Gastrocnemius medialis (tissue), 4 donors: ENCODE results near the gene ACAD11. TPM values are rescaled to one million over a fixed set of nuclear protein-coding genes. Genes with fewer than 3 reads are reported as not detected.

Experiments used
- ATAC-seq, 2 donors: fragments of 150-250 bp; one replicate each; pipeline ENCODE4 v1.9.1; 2016
- DNase-seq, 2 donors: peaks; one replicate each; pipeline ENCODE4 v3.0.0-alpha.2; 2019
- H3K27ac ChIP-seq, 4 donors: fragments of 200-600 bp; sonication (generic); 1 replicate in 1 of 4; 2 replicates in 3 of 4; pipeline ENCODE4 v1.5.1; 2016 to 2018; ENCODE audit warnings: mild to moderate bottlenecking in 2 of 4, moderate library complexity in 1 of 4
- H3K27me3 ChIP-seq, 3 donors: fragments of 200-600 bp; sonication (generic) in 2 of 3; 1 replicate in 1 of 3; 2 replicates in 2 of 3; pipeline versions ENCODE4 v1.5.1 to v1.6.0; 2016 to 2019; ENCODE audit warnings: mild to moderate bottlenecking in 1 of 3, moderate library complexity in 1 of 3
- H3K36me3 ChIP-seq, 2 donors: fragments of 200-600 bp; sonication (generic) in 1 of 2; one replicate each; pipeline ENCODE4 v1.5.1; 2017 to 2018
- H3K4me1 ChIP-seq, 2 donors: fragments of 200-600 bp; sonication (generic) in 1 of 2; one replicate each; pipeline ENCODE4 v1.5.1; 2016 to 2017; ENCODE audit warnings: mild to moderate bottlenecking in 2 of 2
- H3K4me3 ChIP-seq, 4 donors: fragments of 200-600 bp; sonication (generic) in 3 of 4; 1 replicate in 1 of 4; 2 replicates in 3 of 4; pipeline ENCODE4 v1.5.1; 2016 to 2019; ENCODE audit warnings: mild to moderate bottlenecking in 2 of 4
- H3K9me3 ChIP-seq, 3 donors: fragments of 200-600 bp; sonication (generic) in 2 of 3; 1 replicate in 1 of 3; 2 replicates in 2 of 3; pipeline ENCODE4 v1.5.1; 2016 to 2019
- CTCF ChIP-seq, 5 experiments: fragments of 450-650 bp in 3 of 5; fragments of 200-600 bp in 2 of 5; sonication (generic) in 2 of 5; IDR thresholded peaks in 4 of 5; conservative IDR thresholded peaks in 1 of 5; 1 replicate in 4 of 5; 2 replicates in 1 of 5; pipeline ENCODE4 v1.5.1; 2016 to 2019; ENCODE audit warnings: antibody characterized with exemption in 5 of 5, mild to moderate bottlenecking in 3 of 5, moderate library complexity in 3 of 5
- POLR2A ChIP-seq, 2 donors: fragments of 450-650 bp; IDR thresholded peaks; one replicate each; pipeline ENCODE4 v1.6.1; 2017; ENCODE audit warnings: antibody characterized with exemption in 2 of 2, mild to moderate bottlenecking in 2 of 2, moderate library complexity in 2 of 2
- in situ Hi-C, 4 donors: fragments of 200-750 bp; cut with MboI; loops; one replicate each; pipeline versions ENCODE4 v1.15.0 to v1.8.0; 2017; ENCODE audit warnings: low sequenced_read_pairs in 4 of 4
- intact Hi-C: fragments of 100-400 bp; cut with DNase I; formaldehyde crosslinking; loops from one replicate; pipeline ENCODE4 v1.15.1; 2023; ENCODE audit warnings: low total_unique reads
- total RNA-seq, 4 donors: library from RNA; depleted of rRNA; stranded (reverse); fragments of >200 nt; gene quantifications; one replicate each; pipeline versions ENCODE4 v1.1.0 to v1.2.3, GENCODE V29; 2016

The ACAD11 gene
- total RNA-seq, 4 donors from 2014 or later = 2.2 to 12.4 (median 4.4) TPM

GRCh38 chr3:132593241-132593946 lies 66.2 kb downstream of the ACAD11 start:
- in situ Hi-C loops = no loop called here
- Histone ChIP-seq H3K27ac (no peak overlapping the region), H3K36me3 (peaks cover 0 to 13% of the 10 kb centered on the region in 2 donors), H3K9me3 (no peaks in the 10 kb centered on the region), H3K27me3 (no peaks in the 10 kb centered on the region), H3K4me1 (no peaks in the 10 kb centered on the region), H3K4me3 (no peak overlapping the region)
- ATAC-seq (no peak), DNase-seq (no peak)
- TF ChIP-seq CTCF (IDR thresholded peaks at IDR 0.05 in 4 of 5, conservative IDR thresholded peaks at IDR 0.05 in 1 of 5) (no peak), POLR2A (IDR thresholded peaks at IDR 0.05) (no peak)
- intact Hi-C loops = no loop called here

DNA sequence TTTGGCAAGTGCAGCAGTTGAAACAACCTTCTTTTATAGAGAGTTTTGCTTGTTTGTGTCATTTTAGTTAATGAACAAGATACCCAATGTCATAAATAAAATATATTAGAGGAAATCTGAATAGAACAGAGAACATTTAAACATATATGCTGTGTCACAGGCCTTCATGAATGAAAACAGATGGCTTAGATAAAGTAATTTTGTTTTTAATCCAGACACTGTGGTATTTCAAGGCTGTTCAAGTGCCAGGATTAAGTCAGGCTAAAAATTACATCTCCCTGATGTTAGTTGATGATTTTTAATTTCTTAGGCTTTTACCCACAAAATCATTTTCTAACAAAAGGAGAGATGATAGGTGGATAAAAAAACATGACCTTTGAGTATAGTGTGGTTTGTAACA lies 67.4 kb downstream of the ACAD11 start:
- no peak overlapping the region for H3K27ac ChIP-seq
- no peaks in the 10 kb centered on the region for H3K27me3 ChIP-seq
- DNase-seq = no peak
- H3K4me3 ChIP-seq = no peak overlapping the region
- no peak for ATAC-seq
- H3K36me3 ChIP-seq = peaks cover 0 to 9% of the 10 kb centered on the region in 2 donors
- in situ Hi-C loops = no loop called here
- H3K4me1 ChIP-seq = no peaks in the 10 kb centered on the region
- H3K9me3 ChIP-seq = no peaks in the 10 kb centered on the region
- intact Hi-C loops = no loop called here
- no peak for TF ChIP-seq POLR2A (IDR thresholded peaks at IDR 0.05)
- TF ChIP-seq CTCF (IDR thresholded peaks at IDR 0.05 in 4 of 5, conservative IDR thresholded peaks at IDR 0.05 in 1 of 5) = no peak

DNA sequence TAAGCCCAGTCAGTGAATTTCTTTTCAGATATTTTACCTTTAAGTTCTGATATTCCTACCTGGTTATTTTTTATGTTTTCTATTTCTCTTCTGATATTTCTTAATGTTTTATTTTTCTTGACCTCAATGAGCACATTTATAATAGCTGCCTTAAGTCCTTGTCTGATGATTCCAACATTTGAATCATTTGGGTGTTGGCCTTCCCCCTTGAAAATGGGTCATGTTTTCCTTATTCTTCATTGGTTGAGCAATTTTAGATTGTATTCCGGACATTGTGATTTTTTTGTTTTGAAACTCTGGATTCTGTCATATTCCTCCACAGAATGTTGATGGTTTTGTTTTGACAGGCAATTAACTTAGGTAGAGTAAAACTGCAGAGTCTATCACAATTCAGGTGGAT lies 72.2 kb downstream of the ACAD11 start:
- TF ChIP-seq POLR2A (IDR thresholded peaks at IDR 0.05) (no peak), CTCF (IDR thresholded peaks at IDR 0.05 in 4 of 5, conservative IDR thresholded peaks at IDR 0.05 in 1 of 5) (no peak)
- ATAC-seq = no peak
- Histone ChIP-seq H3K4me3 (no peak overlapping the region), H3K36me3 (peaks cover 0 to 9% of the 10 kb centered on the region in 2 donors), H3K27ac (no peak overlapping the region), H3K9me3 (no peaks in the 10 kb centered on the region), H3K27me3 (no peaks in the 10 kb centered on the region), H3K4me1 (no peaks in the 10 kb centered on the region)
- intact Hi-C loops (no loop called here), in situ Hi-C loops (no loop called here)
- no peak for DNase-seq

- H3K27me3 ChIP-seq = no peaks in the 10 kb centered on the region
- peaks cover 0 to 68% of the 10 kb centered on the region in 2 donors for H3K36me3 ChIP-seq
- no peak overlapping the region for H3K4me3 ChIP-seq
- no peak overlapping the region for H3K27ac ChIP-seq
- DNase-seq (no peak), ATAC-seq (no peak)
- TF ChIP-seq POLR2A (IDR thresholded peaks at IDR 0.05) (no peak), CTCF (IDR thresholded peaks at IDR 0.05 in 4 of 5, conservative IDR thresholded peaks at IDR 0.05 in 1 of 5) (no peak)
- no peaks in the 10 kb centered on the region for H3K4me1 ChIP-seq
- H3K9me3 ChIP-seq = no peaks in the 10 kb centered on the region
- intact Hi-C loops (no loop called here), in situ Hi-C loops (no loop called here)
Observed at GRCh38 chr3:132573797-132574211, 85.8 kb downstream of the ACAD11 start.

DNA sequence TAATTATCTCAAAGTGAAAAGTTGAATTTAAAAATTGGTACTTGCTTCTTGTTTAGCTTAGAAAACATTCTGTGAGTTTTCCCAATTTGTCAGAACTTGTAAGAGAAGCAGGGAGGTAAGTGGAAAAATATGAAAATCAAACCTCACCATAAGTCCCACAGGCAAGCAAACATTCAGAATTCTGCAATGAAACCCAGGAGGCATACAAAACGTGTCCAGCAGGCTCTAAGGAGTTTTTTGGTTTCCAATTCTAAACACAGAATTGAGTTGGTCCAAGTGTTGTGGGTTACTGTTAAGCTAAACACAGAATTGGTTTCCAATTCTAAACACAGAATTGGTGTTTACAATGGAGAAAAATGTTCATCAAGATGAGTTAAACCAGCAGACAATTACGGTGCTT lies 89.6 kb downstream of the ACAD11 start:
- H3K4me3 ChIP-seq = no peak overlapping the region
- peaks cover 0 to 31% of the 10 kb centered on the region in 2 donors for H3K36me3 ChIP-seq
- no peak for TF ChIP-seq POLR2A (IDR thresholded peaks at IDR 0.05)
- no peak for TF ChIP-seq CTCF (IDR thresholded peaks at IDR 0.05 in 4 of 5, conservative IDR thresholded peaks at IDR 0.05 in 1 of 5)
- DNase-seq (no peak), ATAC-seq (no peak)
- no peaks in the 10 kb centered on the region for H3K27me3 ChIP-seq
- intact Hi-C loops = no loop called here
- H3K27ac ChIP-seq = no peak overlapping the region
- H3K4me1 ChIP-seq = no peaks in the 10 kb centered on the region
- in situ Hi-C loops = no loop called here
- H3K9me3 ChIP-seq = no peaks in the 10 kb centered on the region
